ENCODE results near the gene ANKRD60.

ANKRD60 gene

GRCh38 chr20:58222446-58222845 lies 6.0 kb downstream of the ANKRD60 start:
- Histone ChIP-seq H3K4me2 (ENCODE audit: low read length) (no peak overlapping the region), H4K20me1 (ENCODE audit: insufficient read depth, low read length) (no peaks in the 10 kb centered on the region), H3K36me3 (replicated peaks; ENCODE audit: low read depth, low read length) (no peaks in the 10 kb centered on the region), H3K9me3 (ENCODE audit: insufficient read depth, low read length) (0 out of 2 replicates have a peak, but pooled peaks cover 5% of the 10 kb centered on the region), H3K27ac (ENCODE audit: low read length) (no peak overlapping the region), H2AFZ (ENCODE audit: low read depth, low read length) (no peak overlapping the region), H3K4me3 (ENCODE audit: low read length) (no peak overlapping the region), H3K27me3 (ENCODE audit: low read depth, low read length) (peaks cover 70% of the 10 kb centered on the region), H3K4me1 (ENCODE audit: low read length) (no peaks in the 10 kb centered on the region), H3K9ac (ENCODE audit: low read length) (no peak overlapping the region), H3K79me2 (ENCODE audit: low read length) (no peaks in the 10 kb centered on the region)
- no peak for TF ChIP-seq CTCF (IDR thresholded peaks at IDR 0.05; ENCODE audit: low read depth, low read length)
- TF ChIP-seq EZH2phosphoT487 (IDR thresholded peaks at IDR 0.05; ENCODE audit: low read depth), result no peak

- H2AFZ ChIP-seq (ENCODE audit: low read depth, low read length), result no peak overlapping the region
Measured at GRCh38 chr20:58219342-58219700, 9.1 kb downstream of the ANKRD60 start.

GRCh38 chr20:58218665-58219341 lies 9.7 kb downstream of the ANKRD60 start:
- TF ChIP-seq CTCF (IDR thresholded peaks at IDR 0.05; ENCODE audit: low read depth, low read length) (no peak), EZH2phosphoT487 (IDR thresholded peaks at IDR 0.05; ENCODE audit: low read depth) (no peak)
- Histone ChIP-seq H3K9me3 (ENCODE audit: insufficient read depth, low read length) (0 out of 2 replicates have a peak, but pooled peaks cover 5% of the 10 kb centered on the region), H3K27me3 (ENCODE audit: low read depth, low read length) (peaks cover 78% of the 10 kb centered on the region), H3K79me2 (ENCODE audit: low read length) (no peaks in the 10 kb centered on the region), H3K4me3 (ENCODE audit: low read length) (no peak overlapping the region), H3K27ac (ENCODE audit: low read length) (no peak overlapping the region), H3K36me3 (replicated peaks; ENCODE audit: low read depth, low read length) (no peaks in the 10 kb centered on the region), H4K20me1 (ENCODE audit: insufficient read depth, low read length) (no peaks in the 10 kb centered on the region), H3K4me1 (ENCODE audit: low read length) (no peaks in the 10 kb centered on the region), H3K4me2 (ENCODE audit: low read length) (no peak overlapping the region), H2AFZ (ENCODE audit: low read depth, low read length) (no peak overlapping the region), H3K9ac (ENCODE audit: low read length) (no peak overlapping the region)

More at GRCh38 chr20:58219342-58219700, 9.1 kb downstream of the ANKRD60 start:
- no peaks in the 10 kb centered on the region for H3K4me1 ChIP-seq (ENCODE audit: low read length)
- H3K27me3 ChIP-seq (ENCODE audit: low read depth, low read length), result peaks cover 77% of the 10 kb centered on the region
- no peaks in the 10 kb centered on the region for H3K36me3 ChIP-seq (replicated peaks; ENCODE audit: low read depth, low read length)
- H3K79me2 ChIP-seq (ENCODE audit: low read length), result no peaks in the 10 kb centered on the region
- no peak overlapping the region for H3K4me2 ChIP-seq (ENCODE audit: low read length)
- H3K27ac ChIP-seq (ENCODE audit: low read length), result no peak overlapping the region
- H3K9me3 ChIP-seq (ENCODE audit: insufficient read depth, low read length), result 0 out of 2 replicates have a peak, but pooled peaks cover 5% of the 10 kb centered on the region
- no peak overlapping the region for H3K4me3 ChIP-seq (ENCODE audit: low read length)
- no peak overlapping the region for H3K9ac ChIP-seq (ENCODE audit: low read length)
- no peaks in the 10 kb centered on the region for H4K20me1 ChIP-seq (ENCODE audit: insufficient read depth, low read length)
- TF ChIP-seq EZH2phosphoT487 (IDR thresholded peaks at IDR 0.05; ENCODE audit: low read depth) (no peak), CTCF (IDR thresholded peaks at IDR 0.05; ENCODE audit: low read depth, low read length) (no peak)

- Histone ChIP-seq H3K9me3 (ENCODE audit: insufficient read depth, low read length) (0 out of 2 replicates have a peak, but pooled peaks cover 5% of the 10 kb centered on the region), H2AFZ (ENCODE audit: low read depth, low read length) (no peak overlapping the region), H3K4me1 (ENCODE audit: low read length) (no peaks in the 10 kb centered on the region), H3K27me3 (ENCODE audit: low read depth, low read length) (peaks cover 80% of the 10 kb centered on the region), H3K4me3 (ENCODE audit: low read length) (no peak overlapping the region), H3K9ac (ENCODE audit: low read length) (no peak overlapping the region), H3K36me3 (replicated peaks; ENCODE audit: low read depth, low read length) (no peaks in the 10 kb centered on the region), H3K4me2 (ENCODE audit: low read length) (no peak overlapping the region), H4K20me1 (ENCODE audit: insufficient read depth, low read length) (no peaks in the 10 kb centered on the region), H3K79me2 (ENCODE audit: low read length) (no peaks in the 10 kb centered on the region), H3K27ac (ENCODE audit: low read length) (no peak overlapping the region)
- TF ChIP-seq EZH2phosphoT487 (IDR thresholded peaks at IDR 0.05; ENCODE audit: low read depth) (no peak), CTCF (IDR thresholded peaks at IDR 0.05; ENCODE audit: low read depth, low read length) (no peak)
Measured at GRCh38 chr20:58216334-58216733, 12.1 kb downstream of the ANKRD60 start.

Measured in OCI-LY3 (cell line).